GM12873 (cell line): ENCODE data around the gene SSUH2.

ENCODE experiments used
- CTCF ChIP-seq: IDR thresholded peaks from 2 replicates; pipeline ENCODE4 v1.5.1; 2012; ENCODE audit warnings: low read depth, mild to moderate bottlenecking, moderate library complexity, low read length, control low read depth; ENCODE audit not compliant: insufficient read depth; ENCODE audit errors: missing control alignments

SSUH2 gene

DNA sequence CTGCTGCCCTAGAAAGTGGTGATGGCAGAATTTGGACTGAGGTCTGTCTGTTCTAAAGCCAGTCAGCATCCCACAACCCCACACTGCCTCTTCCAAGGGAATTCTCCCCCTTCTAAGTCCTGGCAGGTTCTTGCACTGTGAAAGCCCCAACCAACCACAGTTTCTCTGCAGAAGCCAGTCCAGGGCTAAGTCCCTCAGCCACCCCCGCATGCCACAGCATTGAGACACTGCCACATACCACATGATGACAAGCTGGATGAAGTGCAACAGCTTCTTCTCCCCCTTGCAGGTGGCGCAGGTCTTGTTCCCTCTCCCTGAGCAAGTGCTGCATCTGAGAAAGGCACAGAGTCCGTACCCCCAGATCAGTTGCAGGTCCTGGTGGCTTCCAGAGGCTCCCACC, 18.6 kb downstream of the SSUH2 start:
- TF ChIP-seq CTCF: no peak

DNA sequence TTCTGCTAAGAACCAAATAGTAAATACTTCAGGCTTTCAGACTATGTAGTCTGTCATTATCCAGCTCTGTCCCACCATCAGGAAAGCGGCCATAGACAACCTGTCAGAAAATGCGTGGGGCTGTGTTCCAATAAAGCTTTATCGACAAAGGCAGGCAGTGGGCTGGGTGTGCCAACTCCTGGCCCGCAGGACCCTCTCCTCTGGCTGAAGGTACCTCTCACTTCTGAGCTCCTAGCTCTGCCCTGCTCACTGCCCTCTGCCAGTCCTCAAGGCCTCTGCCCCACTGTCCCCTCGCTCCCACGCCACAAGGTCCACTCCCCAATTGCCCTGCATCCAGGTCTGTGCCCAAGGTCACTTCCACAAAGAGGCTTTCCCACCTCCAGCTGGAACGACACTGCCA, 20.0 kb downstream of the SSUH2 start:
- no peak for TF ChIP-seq CTCF

GRCh38 chr3:8623741-8624140, 20.9 kb downstream of the SSUH2 start:
- no peak for TF ChIP-seq CTCF

GRCh38 chr3:8622873-8623691, 21.5 kb downstream of the SSUH2 start:
- peak; percentile 93 for TF ChIP-seq CTCF

GRCh38 chr3:8621872-8622271, 22.7 kb downstream of the SSUH2 start:
- no peak for TF ChIP-seq CTCF

- no peak for TF ChIP-seq CTCF
These were observed 23.5 kb downstream of the SSUH2 start for GRCh38 chr3:8621141-8621540.

DNA sequence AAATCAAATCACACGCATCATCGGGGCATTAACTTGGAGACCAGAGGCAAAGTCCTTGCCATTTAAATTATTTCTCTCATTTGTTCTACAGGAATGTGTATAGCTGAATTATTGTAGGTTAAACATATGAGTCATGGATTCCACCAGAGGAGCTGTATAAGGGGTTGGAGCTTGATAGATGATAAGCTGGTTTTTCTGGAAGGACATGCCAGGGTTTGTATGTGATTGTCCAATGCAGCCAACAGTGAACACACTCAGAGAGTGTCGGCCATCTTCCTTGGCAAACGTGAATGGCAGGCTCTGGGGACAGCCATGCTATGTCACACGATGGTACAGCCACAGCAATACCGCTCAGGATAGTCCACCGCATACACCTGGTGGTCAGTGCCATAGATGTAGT, 25.1 kb downstream of the SSUH2 start:
- no peak for TF ChIP-seq CTCF

GRCh38 chr3:8618950-8619349, 25.6 kb downstream of the SSUH2 start:
- TF ChIP-seq CTCF: no peak
